Keratinocyte (primary cell): Measurements from ENCODE around the gene NPTX1.

Source experiments
- EZH2 ChIP-seq: IDR thresholded peaks from one replicate; pipeline ENCODE4 v1.6.1; 2012; ENCODE audit warnings: inconsistent platforms, mild to moderate bottlenecking, low read length, moderate library complexity
- TF ChIP-seq, protein P1 (sequence below), 3 experiments: IDR thresholded peaks in 1 of 3; conservative IDR thresholded peaks in 1 of 3; optimal IDR thresholded peaks in 1 of 3; 2 replicates in 2 of 3; 3 replicates in 1 of 3; pipeline versions ENCODE3 to v1.5.1; 2011; ENCODE audit warnings: low read length in 3 of 3, mild to moderate bottlenecking in 3 of 3, moderate library complexity in 2 of 3, control low read depth in 1 of 3, inconsistent platforms in 1 of 3; ENCODE audit not compliant: insufficient read depth in 2 of 3; ENCODE audit errors: extremely low read depth in 1 of 3

DNA sequence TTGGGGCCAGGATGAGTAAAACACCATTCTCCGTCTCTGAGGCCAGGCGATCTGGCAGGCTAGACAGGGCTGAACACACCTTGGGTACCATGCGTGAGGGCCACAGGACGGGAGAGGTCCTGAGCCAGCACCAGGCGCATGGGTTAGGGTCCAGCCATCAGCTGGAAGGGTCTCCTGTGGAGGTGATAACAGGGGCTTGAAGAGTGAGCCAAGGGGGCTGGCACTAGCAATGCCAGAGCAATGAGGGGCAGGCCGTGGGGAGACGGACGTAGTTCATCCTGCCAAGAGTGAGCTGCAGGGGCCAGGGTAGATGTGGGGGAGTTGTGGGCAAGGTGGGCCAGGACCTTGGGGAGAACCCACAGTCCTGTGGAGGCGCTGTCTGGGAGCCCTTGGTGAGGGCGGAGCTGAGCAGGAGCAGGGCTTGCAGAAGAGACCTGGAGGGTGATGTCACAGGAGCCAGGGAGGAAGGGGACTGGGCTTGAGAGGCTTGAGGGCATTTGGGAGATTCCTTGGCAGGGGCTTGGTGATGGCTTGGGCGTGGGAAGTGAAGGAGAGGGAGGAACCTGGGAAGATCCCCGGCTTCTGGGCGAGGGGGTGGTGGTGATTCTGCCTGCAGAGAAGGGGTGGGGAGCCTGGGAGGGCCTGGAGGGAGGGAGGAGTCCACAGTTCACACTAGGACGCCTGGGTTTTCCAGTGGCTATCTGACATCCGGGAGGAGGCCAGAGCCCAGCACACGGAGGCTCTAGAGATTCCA lies 6.3 kb upstream of the NPTX1 start:
- TF ChIP-seq, protein P1, sequence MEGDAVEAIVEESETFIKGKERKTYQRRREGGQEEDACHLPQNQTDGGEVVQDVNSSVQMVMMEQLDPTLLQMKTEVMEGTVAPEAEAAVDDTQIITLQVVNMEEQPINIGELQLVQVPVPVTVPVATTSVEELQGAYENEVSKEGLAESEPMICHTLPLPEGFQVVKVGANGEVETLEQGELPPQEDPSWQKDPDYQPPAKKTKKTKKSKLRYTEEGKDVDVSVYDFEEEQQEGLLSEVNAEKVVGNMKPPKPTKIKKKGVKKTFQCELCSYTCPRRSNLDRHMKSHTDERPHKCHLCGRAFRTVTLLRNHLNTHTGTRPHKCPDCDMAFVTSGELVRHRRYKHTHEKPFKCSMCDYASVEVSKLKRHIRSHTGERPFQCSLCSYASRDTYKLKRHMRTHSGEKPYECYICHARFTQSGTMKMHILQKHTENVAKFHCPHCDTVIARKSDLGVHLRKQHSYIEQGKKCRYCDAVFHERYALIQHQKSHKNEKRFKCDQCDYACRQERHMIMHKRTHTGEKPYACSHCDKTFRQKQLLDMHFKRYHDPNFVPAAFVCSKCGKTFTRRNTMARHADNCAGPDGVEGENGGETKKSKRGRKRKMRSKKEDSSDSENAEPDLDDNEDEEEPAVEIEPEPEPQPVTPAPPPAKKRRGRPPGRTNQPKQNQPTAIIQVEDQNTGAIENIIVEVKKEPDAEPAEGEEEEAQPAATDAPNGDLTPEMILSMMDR (optimal IDR thresholded peaks at IDR 0.05 in 1 of 3, IDR thresholded peaks at IDR 0.05 in 1 of 3, conservative IDR thresholded peaks at IDR 0.05 in 1 of 3; ENCODE audit: extremely low read depth in 1 of 3, insufficient read depth in 2 of 3, low read length in 3 of 3): no peak
- TF ChIP-seq EZH2: no peak
